Heart left ventricle (tissue), 16 donors: Measurements from ENCODE around the gene FOXRED1. TPM values are rescaled to one million over a fixed set of nuclear protein-coding genes. Genes with fewer than 3 reads are reported as not detected.
A peak's percentile ranks its signal among the peaks of the same experiment; 100 is the strongest.

Experiments
- ATAC-seq, 4 donors: fragments of 200-7000 bp; cut with Tn5 transposase; one replicate each; pipeline ENCODE4 v1.9.1; 2020 to 2022; ENCODE audit warnings: moderate library complexity in 4 of 4, mild to moderate bottlenecking in 3 of 4, moderate number of reproducible peaks in 1 of 4
- DNase-seq, 5 donors: peaks; one replicate each; pipeline ENCODE4 v3.0.0-alpha.2; 2020
- H3K27ac ChIP-seq, 12 donors: fragments of 200-600 bp; sonication (generic) in 4 of 12; one replicate each; pipeline versions ENCODE4 v1.5.0 to v1.8.0; 2016 to 2022; ENCODE audit warnings: mild to moderate bottlenecking in 2 of 12
- H3K27me3 ChIP-seq, 9 donors: fragments of 200-600 bp; sonication (generic) in 2 of 9; one replicate each; pipeline versions ENCODE4 v1.5.1 to v1.8.0; 2016 to 2022; ENCODE audit warnings: mild to moderate bottlenecking in 3 of 9
- H3K36me3 ChIP-seq, 9 donors: fragments of 200-600 bp; sonication (generic) in 2 of 9; one replicate each; pipeline versions ENCODE4 v1.5.0 to v1.8.0; 2018 to 2022; ENCODE audit warnings: mild to moderate bottlenecking in 2 of 9
- H3K4me1 ChIP-seq, 12 donors: fragments of 200-600 bp; sonication (generic) in 4 of 12; one replicate each; pipeline versions ENCODE4 v1.5.0 to v1.8.0; 2016 to 2022; ENCODE audit warnings: mild to moderate bottlenecking in 3 of 12
- H3K4me3 ChIP-seq, 12 donors: fragments of 200-600 bp; sonication (generic) in 4 of 12; one replicate each; pipeline versions ENCODE4 v1.5.0 to v1.8.0; 2017 to 2022; ENCODE audit warnings: mild to moderate bottlenecking in 9 of 12, moderate library complexity in 4 of 12
- H3K9me3 ChIP-seq, 12 donors: fragments of 200-600 bp; sonication (generic) in 4 of 12; one replicate each; pipeline versions ENCODE4 v1.5.0 to v1.8.0; 2016 to 2022; ENCODE audit warnings: mild to moderate bottlenecking in 1 of 12
- POLR2A ChIP-seq, 2 donors: fragments of 450-650 bp; IDR thresholded peaks; one replicate each; pipeline ENCODE4 v1.6.1; 2017; ENCODE audit warnings: antibody characterized with exemption in 2 of 2, mild to moderate bottlenecking in 2 of 2, moderate library complexity in 2 of 2
- WGBS, 4 donors: extraction: QIAGEN DNeasy Blood & Tissue Kit in 2 of 4; methylation state at CpG; one replicate each; pipeline versions ENCODE4 v1.1.5 to v1.1.7; 2013 to 2018; 5-methylcytosine and 5-hydroxymethylcytosine counted together
- intact Hi-C, 10 donors: fragments of 100-400 bp; cut with DNase I; formaldehyde crosslinking; loops; one replicate each; pipeline versions ENCODE4 v1.11.1 to v1.14.2; 2022
- long read RNA-seq, 3 donors: library from polyadenylated mRNA; unstranded; transcript quantifications; one replicate each; pipeline ENCODE4 v2.0.0, GENCODE V29; 2020 to 2021
- polyA plus RNA-seq, 2 donors: library from polyadenylated mRNA; stranded (reverse); fragments of 200-250 nt; gene quantifications; one replicate each; pipeline ENCODE4 v1.2.3, GENCODE V29; 2013
- total RNA-seq, 9 donors: library from RNA; depleted of rRNA in 2 of 9; stranded (reverse); fragments of >200 nt in 2 of 9; fragmentation: NEBNext Ultra II Directional in 3 of 9; extraction: Animal tissue kit (Norgen Biotek cat#: 25700) in 3 of 9; gene quantifications; one replicate each; pipeline versions ENCODE4 v1.1.0 to v1.2.4, GENCODE V29; 2016 to 2023
- TF ChIP-seq, protein P1 (sequence below), 12 donors: fragments of 200-600 bp; sonication (generic) in 4 of 12; IDR thresholded peaks; one replicate each; pipeline versions ENCODE4 v1.5.0 to v1.8.0; 2018 to 2022; ENCODE audit warnings: antibody characterized with exemption in 12 of 12, mild to moderate bottlenecking in 5 of 12
- donor health status: ischemic (EF 13 %, LVEDD 7.1; RV severe dilation, severe dysfunction).
- donor health status: healthy with polysubstance abuse.
- donor health status: DM: no; HTN: yes; CAD: no.
- donor health status: DM: no; HTN: no; CAD: no.
- donor health status: ischemic (EF 25% LVEDD 6.9; RV normal size, moderate dysfunction).
- donor health status: ischemic (EF 25% LVEDD 5.7; RV mildly dilated, moderate dysfunction).
- donor health status: healthy.
- donor health status: DM: yes; HTN: yes; CAD: no.
- donor health status: ischemic (EF 35%, LVEDD 5.7; RV mildly dilated, moderate dysfunction).
- donor health status: nonischemic (EF 11% LVEDD 7.7; RV severe dilation, severe dysfunction).
- donor health status: DM: yes; HTN: yes; CAD: no.
- donor health status: PGD.
- donor health status: ischemic (EF 29% LVEDD 5.4; RV normal size, mild dysfunction).
- donor health status: nonischemic (EF 23%, LVEDD 6.1; RV moderate dilation, normal function).

Gene FOXRED1
- total RNA-seq (10 to 100 TPM; 22.0 to 49.1 (median 31.8) TPM), polyA plus RNA-seq (10 to 100 TPM; 32.8 to 38.4 TPM)
- long read RNA-seq, donor 1, transcript FOXRED1-201 (11 exons, 1,970 nt) = major isoform, 43 of 56 reads
- long read RNA-seq, donor 1, partial matches to known transcripts = 3 of 56 reads
- long read RNA-seq, donor 1, other reads (novel, unspliced or antisense) = 8 of 56 reads
- long read RNA-seq, donor 2, transcript FOXRED1-201 (11 exons, 1,970 nt) = major isoform, 124 of 155 reads
- long read RNA-seq, donor 2, partial matches to known transcripts = 5 of 155 reads
- long read RNA-seq, donor 2, other reads (novel, unspliced or antisense) = 24 of 155 reads
- long read RNA-seq, donor 3, transcript FOXRED1-201 (11 exons, 1,970 nt) = major isoform, 24 of 34 reads
- long read RNA-seq, donor 3, partial matches to known transcripts = 3 of 34 reads
- long read RNA-seq, donor 3, other reads (novel, unspliced or antisense) = 6 of 34 reads

DNA sequence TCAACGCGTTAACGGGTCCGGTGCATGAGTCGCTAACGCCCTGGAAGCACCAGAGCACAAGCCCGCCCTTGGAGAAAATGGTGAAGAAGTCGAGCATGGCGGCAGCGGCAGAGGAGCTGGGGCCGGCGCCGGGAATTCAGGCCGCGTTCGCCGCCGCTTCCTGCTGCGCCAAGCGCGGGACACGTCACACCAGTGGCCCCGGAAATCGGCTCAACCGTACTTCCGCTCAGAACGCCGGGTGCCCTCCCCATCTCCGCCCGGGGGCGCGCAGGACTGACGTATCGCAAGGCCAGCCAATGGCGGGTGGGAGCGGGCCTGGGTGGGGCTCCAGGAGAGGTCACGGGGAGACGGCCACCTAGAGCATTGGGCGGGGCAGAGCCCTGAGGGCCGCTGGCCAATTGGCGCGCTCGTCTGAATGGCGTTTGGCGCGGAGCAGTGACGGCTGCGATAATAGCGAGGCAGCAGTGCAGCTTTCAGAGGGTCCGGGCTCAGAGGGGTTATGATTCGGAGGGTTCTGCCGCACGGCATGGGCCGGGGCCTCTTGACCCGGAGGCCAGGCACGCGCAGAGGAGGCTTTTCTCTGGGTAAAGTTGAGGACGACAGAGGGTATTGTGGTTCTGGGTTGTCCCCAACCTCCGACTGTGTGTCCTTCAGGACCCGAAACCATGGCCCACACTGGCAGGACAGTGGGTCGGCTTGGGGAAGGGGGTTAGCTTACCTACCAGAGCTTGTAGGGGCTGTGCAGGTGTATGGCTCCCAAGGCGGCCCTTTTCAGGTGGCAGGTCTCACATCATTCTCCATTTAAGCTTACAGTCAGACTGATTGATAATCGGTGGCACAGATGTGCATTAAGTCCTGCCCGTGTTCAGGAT is at the start of gene FOXRED1, which contains the start of gene SRPRA:
Gene FOXRED1, plus strand, starts transcription at position 447 of the 872 bp plus-strand sequence. Its CDS starts 53 bp downstream, at position 500.
Gene SRPRA, minus strand, starts transcription at position 188 of the 872 bp plus-strand sequence. Its CDS starts 91 bp downstream, at position 97.
- peak; percentile 99 to 100 (median 100) for ATAC-seq
- H3K4me1 ChIP-seq = peaks cover 0 to 26% (median 15%) of the 10 kb centered on the region in 12 donors
- peak in 1 of 2 donors; percentile 78 for TF ChIP-seq POLR2A (IDR thresholded peaks at IDR 0.05)
- TF ChIP-seq, protein P1, sequence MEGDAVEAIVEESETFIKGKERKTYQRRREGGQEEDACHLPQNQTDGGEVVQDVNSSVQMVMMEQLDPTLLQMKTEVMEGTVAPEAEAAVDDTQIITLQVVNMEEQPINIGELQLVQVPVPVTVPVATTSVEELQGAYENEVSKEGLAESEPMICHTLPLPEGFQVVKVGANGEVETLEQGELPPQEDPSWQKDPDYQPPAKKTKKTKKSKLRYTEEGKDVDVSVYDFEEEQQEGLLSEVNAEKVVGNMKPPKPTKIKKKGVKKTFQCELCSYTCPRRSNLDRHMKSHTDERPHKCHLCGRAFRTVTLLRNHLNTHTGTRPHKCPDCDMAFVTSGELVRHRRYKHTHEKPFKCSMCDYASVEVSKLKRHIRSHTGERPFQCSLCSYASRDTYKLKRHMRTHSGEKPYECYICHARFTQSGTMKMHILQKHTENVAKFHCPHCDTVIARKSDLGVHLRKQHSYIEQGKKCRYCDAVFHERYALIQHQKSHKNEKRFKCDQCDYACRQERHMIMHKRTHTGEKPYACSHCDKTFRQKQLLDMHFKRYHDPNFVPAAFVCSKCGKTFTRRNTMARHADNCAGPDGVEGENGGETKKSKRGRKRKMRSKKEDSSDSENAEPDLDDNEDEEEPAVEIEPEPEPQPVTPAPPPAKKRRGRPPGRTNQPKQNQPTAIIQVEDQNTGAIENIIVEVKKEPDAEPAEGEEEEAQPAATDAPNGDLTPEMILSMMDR (IDR thresholded peaks at IDR 0.05) = no peak
- H3K27me3 ChIP-seq = no peaks in the 10 kb centered on the region
- H3K27ac ChIP-seq = peak within 1 kb of the TSS; percentile 56 to 97 (median 90)
- peak; percentile 100 for DNase-seq
- intact Hi-C loops = loop anchor here in 9 of 10 donors (1.0 to 10.0 kb wide), 9 partner anchors 14 to 644 kb away; partner anchors contain the start of genes FAM118B (in 9 of the 9), RPUSD4 (in 9 of the 9), TIRAP (in 2 of the 9) and CDON (in 1 of the 9)
- H3K36me3 ChIP-seq = peaks cover 2 to 55% (median 48%) of the 10 kb centered on the region in 9 donors
- H3K4me3 ChIP-seq = peak within 1 kb of the TSS; percentile 63 to 99 (median 78)
- 0 to 1% (median 1%) methylated on average over 36 to 64 of the region's 64 CpGs for WGBS, 4 donors
- no peaks in the 10 kb centered on the region for H3K9me3 ChIP-seq

GRCh38 chr11:126219547-126219946 is 49.4 kb upstream of the FOXRED1 start:
- no peaks in the 10 kb centered on the region for H3K27me3 ChIP-seq
- DNase-seq (no peak), ATAC-seq (no peak)
- H3K27ac ChIP-seq = no peak overlapping the region
- H3K9me3 ChIP-seq = no peaks in the 10 kb centered on the region
- no peaks in the 10 kb centered on the region for H3K36me3 ChIP-seq
- peaks cover 0 to 27% (median 5%) of the 10 kb centered on the region in 12 donors for H3K4me1 ChIP-seq
- intact Hi-C loops = loop anchor here in 2 of 10 donors (10.0 kb wide), 1 partner anchor 45 kb away; the partner anchor contains the start of genes FOXRED1 (in 2 of the 2) and SRPRA (in 2 of the 2)
- no peak overlapping the region for H3K4me3 ChIP-seq
- TF ChIP-seq POLR2A (IDR thresholded peaks at IDR 0.05) = no peak
- TF ChIP-seq, protein P1 (IDR thresholded peaks at IDR 0.05) = no peak
- WGBS, 4 donors = 72 to 85% (median 75%) methylated on average over 4 of the region's 4 CpGs

GRCh38 chr11:126224647-126225294 is 44.2 kb upstream of the FOXRED1 start:
- TF ChIP-seq POLR2A (IDR thresholded peaks at IDR 0.05) = no peak
- TF ChIP-seq, protein P1 (IDR thresholded peaks at IDR 0.05) = no peak
- H3K27me3 ChIP-seq = no peaks in the 10 kb centered on the region
- no peaks in the 10 kb centered on the region for H3K9me3 ChIP-seq
- H3K4me3 ChIP-seq = no peak overlapping the region
- peaks cover 0 to 12% (median 0%) of the 10 kb centered on the region in 9 donors for H3K36me3 ChIP-seq
- H3K27ac ChIP-seq = peak overlapping the region in 1 of 12 donors; percentile 29
- intact Hi-C loops = no loop called here
- ATAC-seq = no peak
- peaks cover 0 to 9% (median under 1%) of the 10 kb centered on the region in 12 donors for H3K4me1 ChIP-seq
- 92 to 96% (median 94%) methylated on average over 6 of the region's 6 CpGs for WGBS, 4 donors
- DNase-seq = no peak
